Progenitor cell of endocrine pancreas (in vitro differentiated cells): ENCODE measurements around the gene CEBPZOS. TPM values are rescaled to one million over a fixed set of nuclear protein-coding genes. Genes with fewer than 3 reads are reported as not detected.
"Not testable (repeated sequence)": the region's sequence is repeated elsewhere in the genome, so short reads cannot be mapped to it uniquely, and the experiment has no call there.

Experiments
- DNase-seq: peaks from one replicate; pipeline ENCODE4 v3.0.0; 2021; ENCODE audit warnings: low spot score; ENCODE audit not compliant: unreplicated experiment
- H3K27ac Mint-ChIP-seq: 2 replicates; pipeline ENCODE4 v1.8.0; 2021; ENCODE audit warnings: mild to moderate bottlenecking, moderate library complexity, mixed read lengths
- H3K27me3 Mint-ChIP-seq: 2 replicates; pipeline ENCODE4 v1.8.0; 2021; ENCODE audit warnings: mixed read lengths
- H3K36me3 Mint-ChIP-seq: 2 replicates; pipeline ENCODE4 v1.8.0; 2022; ENCODE audit warnings: mixed read lengths; ENCODE audit not compliant: insufficient read depth
- H3K4me1 Mint-ChIP-seq: 2 replicates; pipeline ENCODE4 v1.8.0; 2021; ENCODE audit warnings: low read depth, mixed read lengths
- H3K4me3 Mint-ChIP-seq: 2 replicates; pipeline ENCODE4 v1.8.0; 2021; ENCODE audit warnings: low read depth, mild to moderate bottlenecking, moderate library complexity, mixed read lengths
- H3K9me3 Mint-ChIP-seq: 2 replicates; pipeline ENCODE4 v1.8.0; 2021; ENCODE audit warnings: low read depth, mixed read lengths
- CTCF ChIP-seq: fragments of 200-600 bp; sonication (generic); IDR thresholded peaks from one replicate; pipeline ENCODE4 v1.5.0; 2021; ENCODE audit warnings: antibody characterized with exemption, mild to moderate bottlenecking; ENCODE audit not compliant: unreplicated experiment
- total RNA-seq: library from RNA; stranded (reverse); gene quantifications from 2 replicates; pipeline ENCODE4 v1.2.1, GENCODE V29; 2021

The CEBPZOS gene
- total RNA-seq, 1 donor from 2014 or later: 0.84 TPM

- peaks cover 8% of the 10 kb centered on the region for H3K27me3 Mint-ChIP-seq
- peaks cover 3% of the 10 kb centered on the region for H3K9me3 Mint-ChIP-seq
- TF ChIP-seq CTCF: no peak
- DNase-seq: no peak
- H3K27ac Mint-ChIP-seq: no peak overlapping the region
- H3K36me3 Mint-ChIP-seq: peaks cover 2% of the 10 kb centered on the region
- no peaks in the 10 kb centered on the region for H3K4me1 Mint-ChIP-seq
- no peak overlapping the region for H3K4me3 Mint-ChIP-seq
These were observed 4.5 kb upstream of the CEBPZOS start for GRCh38 chr2:37191747-37192146.

GRCh38 chr2:37192551-37192950, 3.7 kb upstream of the CEBPZOS start:
- Mint-ChIP-seq H3K4me1 (no peaks in the 10 kb centered on the region), H3K4me3 (no peak overlapping the region), H3K9me3 (peaks cover 3% of the 10 kb centered on the region), H3K27ac (no peak overlapping the region), H3K36me3 (peaks cover 2% of the 10 kb centered on the region), H3K27me3 (peaks cover 5% of the 10 kb centered on the region)
- no peak for TF ChIP-seq CTCF
- DNase-seq: no peak

GRCh38 chr2:37195862-37196319, 405 bp upstream of the CEBPZOS start:
- DNase-seq, H3K4me3 Mint-ChIP-seq, H3K36me3 Mint-ChIP-seq, H3K27ac Mint-ChIP-seq, H3K4me1 Mint-ChIP-seq, H3K27me3 Mint-ChIP-seq, H3K9me3 Mint-ChIP-seq: not testable (repeated sequence)

GRCh38 chr2:37198681-37199065, 2.4 kb downstream of the CEBPZOS start:
- Mint-ChIP-seq H3K4me3 (no peak overlapping the region), H3K9me3 (peaks cover 4% of the 10 kb centered on the region), H3K27me3 (no peaks in the 10 kb centered on the region), H3K36me3 (peaks cover 14% of the 10 kb centered on the region), H3K4me1 (no peaks in the 10 kb centered on the region), H3K27ac (peak overlapping the region; percentile 79)
- DNase-seq: no peak
- no peak for TF ChIP-seq CTCF

- peaks cover 5% of the 10 kb centered on the region for H3K9me3 Mint-ChIP-seq
- no peaks in the 10 kb centered on the region for H3K27me3 Mint-ChIP-seq
- H3K36me3 Mint-ChIP-seq: peaks cover 34% of the 10 kb centered on the region
- no peaks in the 10 kb centered on the region for H3K4me1 Mint-ChIP-seq
- DNase-seq: no peak
- no peak overlapping the region for H3K27ac Mint-ChIP-seq
- no peak overlapping the region for H3K4me3 Mint-ChIP-seq
- TF ChIP-seq CTCF: no peak
These were observed 4.9 kb downstream of the CEBPZOS start for GRCh38 chr2:37201208-37201607.

- Mint-ChIP-seq H3K4me1 (no peaks in the 10 kb centered on the region), H3K27ac (no peak overlapping the region), H3K4me3 (no peak overlapping the region), H3K27me3 (no peaks in the 10 kb centered on the region), H3K36me3 (peaks cover 36% of the 10 kb centered on the region), H3K9me3 (peaks cover 4% of the 10 kb centered on the region)
- no peak for TF ChIP-seq CTCF
- DNase-seq: no peak
These were observed 5.5 kb downstream of the CEBPZOS start for GRCh38 chr2:37201766-37202165.
